Caco-2 (cell line): Measurements from ENCODE around the gene COX14. TPM values are rescaled to one million over a fixed set of nuclear protein-coding genes. Genes with fewer than 3 reads are reported as not detected.

Experiments used
- BruUV-seq: library from RNA; stranded (reverse); fragments of 400-500 nt; replicated peaks from 2 replicates; lab custom pipeline; 2021; lab: Mats Ljungman, UMichigan
- CTCF ChIA-PET: fragments of 300-600 bp; sonication (Branson Sonifier 250); formaldehyde crosslinking; loops from one replicate; lab custom pipeline; 2022; ENCODE audit warnings: antibody characterized with exemption; lab: Charles Lee
- POLR2A ChIA-PET: fragments of 300-600 bp; sonication (Branson Sonifier 250); formaldehyde crosslinking; loops from one replicate; lab custom pipeline; 2022; ENCODE audit warnings: antibody characterized with exemption; lab: Charles Lee
- DNase-seq, 2 experiments: peaks; one replicate each; pipeline versions ENCODE4 v3.0.0 to v3.0.0-alpha.2; 2020 to 2022
- H3K27me3 ChIP-seq: replicated peaks from 2 replicates; pipeline ENCODE4 v1.6.0; 2011; ENCODE audit warnings: low read length; ENCODE audit not compliant: control insufficient read depth, insufficient read depth
- H3K36me3 ChIP-seq: 2 replicates; pipeline ENCODE4 v1.5.1; 2011; ENCODE audit warnings: low read length; ENCODE audit not compliant: control insufficient read depth, insufficient read depth
- H3K4me1 ChIP-seq: fragments of 250-450 bp; sonication (Bioruptor Pico); 2 replicates; pipeline ENCODE4 v1.5.1; 2020; ENCODE audit warnings: mild to moderate bottlenecking
- H3K4me3 ChIP-seq: 2 replicates; pipeline ENCODE4 v1.5.1; 2011; ENCODE audit warnings: low read depth, mild to moderate bottlenecking, control low read depth, low read length
- H3K9me3 ChIP-seq: fragments of 250-450 bp; sonication (Bioruptor Pico); 2 replicates; pipeline ENCODE4 v1.5.1; 2020; ENCODE audit warnings: mild to moderate bottlenecking, moderate library complexity
- H3K27ac Mint-ChIP-seq: one replicate; pipeline ENCODE4 v1.8.0; 2022; ENCODE audit warnings: mixed read lengths; ENCODE audit not compliant: unreplicated experiment
- H3K27me3 Mint-ChIP-seq: one replicate; pipeline ENCODE4 v1.8.0; 2022; ENCODE audit warnings: mixed read lengths; ENCODE audit not compliant: insufficient read depth, unreplicated experiment
- H3K36me3 Mint-ChIP-seq: one replicate; pipeline ENCODE4 v1.8.0; 2022; ENCODE audit warnings: mild to moderate bottlenecking, mixed read lengths; ENCODE audit not compliant: insufficient read depth, unreplicated experiment
- H3K4me1 Mint-ChIP-seq: one replicate; pipeline ENCODE4 v1.8.0; 2022; ENCODE audit warnings: low read depth, mixed read lengths; ENCODE audit not compliant: unreplicated experiment
- H3K4me3 Mint-ChIP-seq: one replicate; pipeline ENCODE4 v1.8.0; 2022; ENCODE audit warnings: mild to moderate bottlenecking, moderate library complexity, mixed read lengths; ENCODE audit not compliant: unreplicated experiment
- H3K9me3 Mint-ChIP-seq: one replicate; pipeline ENCODE4 v1.8.0; 2022; ENCODE audit warnings: mixed read lengths; ENCODE audit not compliant: unreplicated experiment
- intact Hi-C: fragments of 100-400 bp; cut with micrococcal nuclease; formaldehyde crosslinking; loops from one replicate; pipeline ENCODE4 v1.10.0; 2022; ENCODE audit not compliant: unreplicated experiment
- total RNA-seq: library from RNA; stranded (reverse); gene quantifications from 2 replicates; pipeline ENCODE4 v1.2.3, GENCODE V29; 2022
- TF ChIP-seq, protein P1 (sequence below), 2 experiments: fragments of 200-600 bp in 1 of 2; IDR thresholded peaks; 1 replicate in 1 of 2; 2 replicates in 1 of 2; pipeline versions ENCODE4 v1.5.1 to v1.8.0; 2011 to 2022; ENCODE audit warnings: antibody characterized with exemption in 1 of 2, control low read depth in 1 of 2, inconsistent platforms in 1 of 2, low read depth in 1 of 2, low read length in 1 of 2, mild to moderate bottlenecking in 1 of 2, moderate library complexity in 1 of 2; ENCODE audit not compliant: insufficient read depth in 1 of 2, severe bottlenecking in 1 of 2, unreplicated experiment in 1 of 2

Gene COX14
- total RNA-seq, 1 experiment from 2014 or later, result 86.3 TPM

DNA sequence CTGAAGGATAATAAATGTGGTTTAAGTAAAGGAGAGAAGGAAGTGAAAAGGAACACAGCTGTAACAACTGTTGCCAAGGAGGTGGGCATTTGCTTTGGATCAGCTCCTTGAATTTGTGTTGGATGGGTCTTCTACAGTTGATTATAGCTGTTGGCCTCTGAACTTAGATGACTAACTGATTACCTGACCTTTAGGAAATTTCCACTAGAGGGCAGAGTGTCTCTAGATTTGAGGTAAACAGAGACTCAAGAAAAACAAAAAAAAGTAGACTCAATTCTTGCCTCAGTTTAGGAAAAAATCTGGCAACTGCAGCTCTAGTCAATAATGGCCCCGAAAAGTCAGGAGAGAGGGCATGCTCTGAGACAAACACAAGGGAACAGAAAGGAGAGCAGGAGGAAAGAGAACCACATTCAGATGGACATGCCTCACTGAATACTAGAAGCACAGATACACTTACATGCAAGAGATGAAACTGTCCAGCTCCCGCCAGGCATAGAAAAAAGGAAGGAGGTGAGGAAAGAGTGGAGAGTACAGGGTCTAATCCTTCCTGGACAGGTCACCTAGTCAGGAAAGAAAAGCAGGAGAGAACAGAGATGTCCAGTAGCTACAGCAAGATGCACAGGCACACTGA, 20.6 kb downstream of the COX14 start:
- peak overlapping the region; percentile 31 for H3K27ac Mint-ChIP-seq
- TF ChIP-seq, protein P1, sequence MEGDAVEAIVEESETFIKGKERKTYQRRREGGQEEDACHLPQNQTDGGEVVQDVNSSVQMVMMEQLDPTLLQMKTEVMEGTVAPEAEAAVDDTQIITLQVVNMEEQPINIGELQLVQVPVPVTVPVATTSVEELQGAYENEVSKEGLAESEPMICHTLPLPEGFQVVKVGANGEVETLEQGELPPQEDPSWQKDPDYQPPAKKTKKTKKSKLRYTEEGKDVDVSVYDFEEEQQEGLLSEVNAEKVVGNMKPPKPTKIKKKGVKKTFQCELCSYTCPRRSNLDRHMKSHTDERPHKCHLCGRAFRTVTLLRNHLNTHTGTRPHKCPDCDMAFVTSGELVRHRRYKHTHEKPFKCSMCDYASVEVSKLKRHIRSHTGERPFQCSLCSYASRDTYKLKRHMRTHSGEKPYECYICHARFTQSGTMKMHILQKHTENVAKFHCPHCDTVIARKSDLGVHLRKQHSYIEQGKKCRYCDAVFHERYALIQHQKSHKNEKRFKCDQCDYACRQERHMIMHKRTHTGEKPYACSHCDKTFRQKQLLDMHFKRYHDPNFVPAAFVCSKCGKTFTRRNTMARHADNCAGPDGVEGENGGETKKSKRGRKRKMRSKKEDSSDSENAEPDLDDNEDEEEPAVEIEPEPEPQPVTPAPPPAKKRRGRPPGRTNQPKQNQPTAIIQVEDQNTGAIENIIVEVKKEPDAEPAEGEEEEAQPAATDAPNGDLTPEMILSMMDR (IDR thresholded peaks at IDR 0.05; ENCODE audit: insufficient read depth in 1 of 2, low read depth in 1 of 2, low read length in 1 of 2, severe bottlenecking in 1 of 2, unreplicated experiment in 1 of 2), result peak; percentile 73 to 77
- ChIA-PET POLR2A (interaction anchor here (0.7 to 1.7 kb wide), 3 partner anchors 21 to 48 kb away, joined by 4 to 20 read pairs (median 12); partner anchors contain the start of genes CERS5, COX14 and SMARCD1), CTCF (interaction anchor here (0.7 to 2.2 kb wide), 16 partner anchors 10 to 182 kb away, joined by 3 to 22 read pairs (median 4); partner anchors contain the start of genes CERS5 and COX14)
- H3K27me3 ChIP-seq, result no peaks in the 10 kb centered on the region
- H3K9me3 ChIP-seq, result no peaks in the 10 kb centered on the region
- BruUV-seq, result no TSS peak
- no peaks in the 10 kb centered on the region for H3K27me3 Mint-ChIP-seq
- H3K4me3 Mint-ChIP-seq, result no peak overlapping the region
- no peaks in the 10 kb centered on the region for H3K9me3 Mint-ChIP-seq
- H3K36me3 Mint-ChIP-seq, result peaks cover 53% of the 10 kb centered on the region
- DNase-seq, result peak in 1 of 2 experiments; percentile 67
- H3K4me3 ChIP-seq, result no peak overlapping the region
- 0 out of 2 replicates have a peak, but pooled peaks cover 4% of the 10 kb centered on the region for H3K36me3 ChIP-seq
- H3K4me1 Mint-ChIP-seq, result no peaks in the 10 kb centered on the region
- intact Hi-C loops, result loop anchor here (1.0 to 2.0 kb wide), 4 partner anchors 34 to 182 kb away; partner anchors contain the start of gene CERS5
- H3K4me1 ChIP-seq, result no peaks in the 10 kb centered on the region

DNA sequence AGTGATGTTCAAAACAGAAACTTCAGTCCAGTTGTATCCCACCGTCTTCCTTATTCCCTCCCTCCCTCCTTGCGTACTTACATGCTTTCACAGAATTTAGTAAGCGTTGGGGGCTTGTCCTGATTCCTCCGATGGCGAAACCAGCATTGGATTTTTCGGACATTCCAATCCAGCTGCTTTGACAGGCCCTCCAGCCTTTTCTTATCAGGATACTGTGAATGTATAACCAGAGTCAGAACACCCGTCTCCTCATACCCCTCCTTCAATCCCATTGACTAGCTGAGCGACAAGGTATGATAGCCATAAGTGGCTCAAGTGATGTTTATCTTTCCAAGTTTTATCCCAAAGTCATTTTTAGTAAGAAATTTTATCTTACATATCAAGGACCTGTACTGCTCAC, 31.0 kb downstream of the COX14 start:
- Mint-ChIP-seq H3K9me3 (no peaks in the 10 kb centered on the region), H3K4me3 (peak overlapping the region; percentile 53), H3K27ac (peak overlapping the region; percentile 33), H3K36me3 (peaks cover 19% of the 10 kb centered on the region), H3K4me1 (peaks cover 23% of the 10 kb centered on the region), H3K27me3 (no peaks in the 10 kb centered on the region)
- TF ChIP-seq, protein P1 (IDR thresholded peaks at IDR 0.05; ENCODE audit: insufficient read depth in 1 of 2, low read depth in 1 of 2, low read length in 1 of 2, severe bottlenecking in 1 of 2, unreplicated experiment in 1 of 2), result no peak
- CTCF ChIA-PET, result interaction anchor here (0.7 to 2.9 kb wide), 10 partner anchors 11 to 401 kb away, joined by 3 to 21 read pairs (median 4); partner anchors contain the start of genes CERS5, COX14 and TMBIM6
- H3K4me3 ChIP-seq, result no peak overlapping the region
- no TSS peak for BruUV-seq
- H3K9me3 ChIP-seq, result no peaks in the 10 kb centered on the region
- peaks cover 29% of the 10 kb centered on the region for H3K4me1 ChIP-seq
- no peaks in the 10 kb centered on the region for H3K27me3 ChIP-seq
- H3K36me3 ChIP-seq, result peaks cover 1% of the 10 kb centered on the region; the same call in 1 of the 2 replicates
- intact Hi-C loops, result loop anchor here (1.0 kb wide), 1 partner anchor 24 kb away; the partner anchor contains the start of gene CERS5
- POLR2A ChIA-PET, result interaction anchor here (1.5 kb wide), 2 partner anchors 24 to 31 kb away, joined by 3 to 4 read pairs; partner anchors contain the start of genes CERS5 and COX14
- peak; percentile 74 to 81 for DNase-seq

DNA sequence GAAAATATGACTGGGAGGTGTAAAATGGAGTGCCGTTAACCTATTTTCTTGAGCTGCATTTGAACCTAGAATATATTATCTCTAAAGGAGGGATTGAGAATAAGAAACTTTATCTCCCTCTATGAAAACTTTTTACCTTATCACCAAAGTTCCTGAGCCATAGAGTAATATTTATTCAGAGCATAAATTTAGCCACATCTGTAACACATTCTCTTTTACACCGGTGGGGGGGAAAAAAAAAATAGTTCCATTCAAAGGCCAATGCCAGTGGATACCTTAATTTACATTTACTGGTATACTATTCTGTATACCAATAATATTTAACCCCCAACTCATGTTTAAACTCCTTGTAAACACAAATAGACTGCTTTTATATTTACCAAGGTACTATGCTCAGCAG, 33.4 kb downstream of the COX14 start:
- Histone ChIP-seq H3K4me3 (no peak overlapping the region), H3K27me3 (no peaks in the 10 kb centered on the region), H3K9me3 (no peaks in the 10 kb centered on the region), H3K4me1 (peaks cover 29% of the 10 kb centered on the region), H3K36me3 (no peaks in the 10 kb centered on the region; the same call in 1 of the 2 replicates)
- H3K27me3 Mint-ChIP-seq, result no peaks in the 10 kb centered on the region
- TF ChIP-seq, protein P1 (IDR thresholded peaks at IDR 0.05; ENCODE audit: insufficient read depth in 1 of 2, low read depth in 1 of 2, low read length in 1 of 2, severe bottlenecking in 1 of 2, unreplicated experiment in 1 of 2), result no peak
- DNase-seq, result no peak
- peaks cover 23% of the 10 kb centered on the region for H3K4me1 Mint-ChIP-seq
- BruUV-seq, result no TSS peak
- no peak overlapping the region for H3K27ac Mint-ChIP-seq
- no peaks in the 10 kb centered on the region for H3K9me3 Mint-ChIP-seq
- intact Hi-C loops, result no loop called here
- ChIA-PET POLR2A (no interaction called here), CTCF (interaction anchor here (0.8 kb wide), 1 partner anchor 21 kb away, joined by 3 read pairs; no protein-coding TSS in a partner anchor)
- no peak overlapping the region for H3K4me3 Mint-ChIP-seq
- H3K36me3 Mint-ChIP-seq, result peaks cover 18% of the 10 kb centered on the region
